Activated CD8-positive, alpha-beta T cell treated with anti-CD3 and anti-CD28 coated beads for 36 hours (primary cell): ENCODE measurements around the gene TLE7. TPM values are rescaled to one million over a fixed set of nuclear protein-coding genes. Genes with fewer than 3 reads are reported as not detected.

Source experiments
- ATAC-seq: fragments of 200-7000 bp; cut with Tn5 transposase; one replicate; pipeline ENCODE4 v1.10.0; 2021; ENCODE audit warnings: mild to moderate bottlenecking, moderate library complexity
- CTCF ChIA-PET: fragments of 350-600 bp; sonication (Branson Sonifier 250); formaldehyde crosslinking; loops from one replicate; lab custom pipeline; 2021; ENCODE audit warnings: antibody characterized with exemption; lab: Charles Lee
- POLR2A ChIA-PET: fragments of 350-600 bp; sonication (Branson Sonifier 250); formaldehyde crosslinking; loops from one replicate; lab custom pipeline; 2021; ENCODE audit warnings: antibody characterized with exemption; lab: Charles Lee
- DNase-seq: peaks from one replicate; pipeline ENCODE4 v3.0.0-alpha.2; 2020
- H3K27ac Mint-ChIP-seq: one replicate; pipeline ENCODE4 v1.8.0; 2021; ENCODE audit warnings: mild to moderate bottlenecking, mixed read lengths
- H3K27me3 Mint-ChIP-seq: one replicate; pipeline ENCODE4 v1.8.0; 2021; ENCODE audit warnings: mixed read lengths
- H3K36me3 Mint-ChIP-seq: one replicate; pipeline ENCODE4 v1.8.0; 2021; ENCODE audit warnings: low read depth, mixed read lengths
- H3K4me1 Mint-ChIP-seq: one replicate; pipeline ENCODE4 v1.8.0; 2021; ENCODE audit warnings: low read depth, mixed read lengths
- H3K4me3 Mint-ChIP-seq: one replicate; pipeline ENCODE4 v1.8.0; 2021; ENCODE audit warnings: mild to moderate bottlenecking, moderate library complexity, mixed read lengths
- H3K9me3 Mint-ChIP-seq: one replicate; pipeline ENCODE4 v1.8.0; 2021; ENCODE audit warnings: mixed read lengths
- CTCF ChIP-seq: fragments of 200-600 bp; IDR thresholded peaks from one replicate; pipeline ENCODE4 v1.8.0; 2022; ENCODE audit warnings: antibody characterized with exemption, mild to moderate bottlenecking
- intact Hi-C: fragments of 100-400 bp; cut with micrococcal nuclease; formaldehyde crosslinking; loops from one replicate; pipeline ENCODE4 v1.10.0; 2022
- total RNA-seq, 2 experiments: library from RNA; stranded (reverse); gene quantifications; one replicate each; pipeline ENCODE4 v1.2.3, GENCODE V29; 2021

The TLE7 gene
- total RNA-seq, 2 experiments from 2014 or later = not detected

GRCh38 chr16:71406724-71407123, 35.1 kb downstream of the TLE7 start:
- Mint-ChIP-seq H3K27me3 (peaks cover 10% of the 10 kb centered on the region), H3K4me3 (no peak overlapping the region), H3K4me1 (peaks cover 9% of the 10 kb centered on the region), H3K9me3 (no peaks in the 10 kb centered on the region), H3K27ac (no peak overlapping the region), H3K36me3 (no peaks in the 10 kb centered on the region)
- POLR2A ChIA-PET = no interaction called here
- ATAC-seq (no peak), DNase-seq (no peak)
- intact Hi-C loops = no loop called here
- CTCF ChIA-PET = interaction anchor here (0.8 to 1.0 kb wide), 2 partner anchors 19 to 88 kb away, joined by 3 to 4 read pairs; no protein-coding TSS in a partner anchor
- TF ChIP-seq CTCF = no peak

GRCh38 chr16:71406316-71406715, 35.5 kb downstream of the TLE7 start:
- no peaks in the 10 kb centered on the region for H3K9me3 Mint-ChIP-seq
- no peak overlapping the region for H3K4me3 Mint-ChIP-seq
- no peak for ATAC-seq
- no peak for DNase-seq
- POLR2A ChIA-PET = no interaction called here
- peaks cover 10% of the 10 kb centered on the region for H3K27me3 Mint-ChIP-seq
- no peak overlapping the region for H3K27ac Mint-ChIP-seq
- peaks cover 9% of the 10 kb centered on the region for H3K4me1 Mint-ChIP-seq
- intact Hi-C loops = no loop called here
- CTCF ChIA-PET = no interaction called here
- no peak for TF ChIP-seq CTCF
- no peaks in the 10 kb centered on the region for H3K36me3 Mint-ChIP-seq

GRCh38 chr16:71404364-71404763, 37.5 kb downstream of the TLE7 start:
- Mint-ChIP-seq H3K9me3 (no peaks in the 10 kb centered on the region), H3K27me3 (peaks cover 9% of the 10 kb centered on the region), H3K4me1 (peaks cover 9% of the 10 kb centered on the region), H3K36me3 (no peaks in the 10 kb centered on the region), H3K4me3 (no peak overlapping the region), H3K27ac (no peak overlapping the region)
- DNase-seq (no peak), ATAC-seq (no peak)
- intact Hi-C loops = no loop called here
- TF ChIP-seq CTCF = no peak
- ChIA-PET CTCF (interaction anchor here (2.3 kb wide), 1 partner anchor 9 kb away, joined by 13 read pairs; no protein-coding TSS in a partner anchor), POLR2A (no interaction called here)

- DNase-seq = no peak
- Mint-ChIP-seq H3K4me1 (peaks cover 8% of the 10 kb centered on the region), H3K27ac (no peak overlapping the region), H3K27me3 (peaks cover 7% of the 10 kb centered on the region), H3K36me3 (no peaks in the 10 kb centered on the region), H3K9me3 (no peaks in the 10 kb centered on the region), H3K4me3 (no peak overlapping the region)
- no peak for TF ChIP-seq CTCF
- ATAC-seq = no peak
- intact Hi-C loops = no loop called here
- CTCF ChIA-PET = interaction anchor here (2.3 kb wide), 1 partner anchor 10 kb away, joined by 13 read pairs; no protein-coding TSS in a partner anchor
- POLR2A ChIA-PET = no interaction called here
These were observed 39.2 kb downstream of the TLE7 start for GRCh38 chr16:71402674-71403073.

- ATAC-seq (no peak), DNase-seq (no peak)
- no peak for TF ChIP-seq CTCF
- no peaks in the 10 kb centered on the region for H3K9me3 Mint-ChIP-seq
- H3K27ac Mint-ChIP-seq = no peak overlapping the region
- H3K27me3 Mint-ChIP-seq = peaks cover 7% of the 10 kb centered on the region
- intact Hi-C loops = no loop called here
- CTCF ChIA-PET = interaction anchor here (1.3 kb wide), 1 partner anchor 11 kb away, joined by 3 read pairs; no protein-coding TSS in a partner anchor
- H3K4me3 Mint-ChIP-seq = no peak overlapping the region
- H3K4me1 Mint-ChIP-seq = peaks cover 4% of the 10 kb centered on the region
- POLR2A ChIA-PET = no interaction called here
- no peaks in the 10 kb centered on the region for H3K36me3 Mint-ChIP-seq
These were observed 39.8 kb downstream of the TLE7 start for GRCh38 chr16:71402007-71402406.
